SU-DHL-6 (cell line): ENCODE data around the gene SUB1.

Experiments used
- H2AFZ ChIP-seq: fragments of 200-600 bp; sonication (generic); 2 replicates; pipeline ENCODE4 v1.6.1; 2014; ENCODE audit warnings: low read depth, mild to moderate bottlenecking, moderate library complexity, mixed read lengths, antibody characterized with exemption, low read length; ENCODE audit not compliant: severe bottlenecking
- H3F3A ChIP-seq: fragments of 200-600 bp; shearing (Covaris generic); 2 replicates; pipeline ENCODE4 v1.6.0; 2016; ENCODE audit warnings: antibody characterized with exemption, mild to moderate bottlenecking; ENCODE audit not compliant: insufficient read depth
- H3K27ac ChIP-seq: fragments of 200-600 bp; sonication (generic); 2 replicates; pipeline ENCODE4 v1.5.1; 2016; ENCODE audit warnings: low read depth, mild to moderate bottlenecking, low read length, moderate library complexity, mixed read lengths
- H3K27me3 ChIP-seq: fragments of 200-600 bp; sonication (generic), shearing (Covaris generic); 2 replicates; pipeline ENCODE4 v1.6.0; 2014; ENCODE audit warnings: mild to moderate bottlenecking, low read length
- H3K36me3 ChIP-seq: fragments of 200-600 bp; sonication (generic); 2 replicates; pipeline ENCODE4 v1.6.1; 2014; ENCODE audit warnings: mild to moderate bottlenecking, low read length, mixed read lengths
- H3K4me2 ChIP-seq: fragments of 300-600, 200-600 bp; shearing (Covaris generic), sonication (generic); 2 replicates; pipeline ENCODE4 v1.6.0; 2014; ENCODE audit warnings: low read length, low read depth, mild to moderate bottlenecking; ENCODE audit not compliant: poor library complexity, severe bottlenecking
- H3K4me3 ChIP-seq: fragments of 200-600 bp; sonication (generic); 2 replicates; pipeline ENCODE4 v1.5.1; 2014; ENCODE audit warnings: antibody characterized with exemption, low read length, mild to moderate bottlenecking, mixed read lengths; ENCODE audit not compliant: insufficient read depth, poor library complexity, severe bottlenecking
- H3K79me2 ChIP-seq: fragments of 200-600 bp; sonication (generic); 2 replicates; pipeline ENCODE4 v1.6.1; 2014; ENCODE audit warnings: mild to moderate bottlenecking, low read length, moderate library complexity; ENCODE audit not compliant: insufficient read depth
- H3K9ac ChIP-seq: fragments of 200-600 bp; sonication (generic); 2 replicates; pipeline ENCODE4 v1.7.0; 2014; ENCODE audit warnings: mild to moderate bottlenecking, low read length
- H3K9me2 ChIP-seq: fragments of 200-600 bp; sonication (generic); replicated peaks from 2 replicates; pipeline ENCODE4 v1.6.1; 2014; ENCODE audit warnings: low read length; ENCODE audit not compliant: insufficient read depth
- H3K9me3 ChIP-seq: fragments of 200-600 bp; sonication (generic); 2 replicates; pipeline ENCODE4 v1.6.1; 2014; ENCODE audit warnings: low read length, mixed read lengths; ENCODE audit not compliant: insufficient read depth
- H4K20me1 ChIP-seq: fragments of 200-600 bp; sonication (generic); 2 replicates; pipeline ENCODE4 v1.6.1; 2014; ENCODE audit warnings: low read depth, mild to moderate bottlenecking, antibody characterized with exemption, low read length, moderate library complexity, mixed read lengths
- CTCF ChIP-seq: fragments of 200-600 bp; sonication (generic); IDR thresholded peaks from one replicate; pipeline ENCODE4 v1.5.1; 2017; ENCODE audit warnings: antibody characterized with exemption, mild to moderate bottlenecking, low read length, moderate library complexity; ENCODE audit not compliant: insufficient read depth, poor library complexity, severe bottlenecking
- EZH2phosphoT487 ChIP-seq: fragments of 200-600 bp; sonication (generic), shearing (Covaris generic); conservative IDR thresholded peaks from 2 replicates; pipeline ENCODE4 v1.6.1; 2018; ENCODE audit warnings: mild to moderate bottlenecking, antibody characterized with exemption, low read length, moderate library complexity, mixed read lengths

Gene SUB1

GRCh38 chr5:32601623-32602295 lies 16.4 kb downstream of the SUB1 start:
- no peak overlapping the region for H3K4me3 ChIP-seq
- H3K9me3 ChIP-seq, result no peaks in the 10 kb centered on the region
- H3K27me3 ChIP-seq, result no peaks in the 10 kb centered on the region
- no peaks in the 10 kb centered on the region for H3K9me2 ChIP-seq
- peaks cover 14% of the 10 kb centered on the region; the same call in 1 of the 2 replicates for H3K36me3 ChIP-seq
- H3K9ac ChIP-seq, result no peak overlapping the region
- no peak for TF ChIP-seq EZH2phosphoT487
- TF ChIP-seq CTCF, result no peak
- no peak overlapping the region for H3K4me2 ChIP-seq
- no peak overlapping the region for H3K27ac ChIP-seq
- H3F3A ChIP-seq, result no peaks in the 10 kb centered on the region
- H3K79me2 ChIP-seq, result no peaks in the 10 kb centered on the region
- no peak overlapping the region for H2AFZ ChIP-seq
- no peaks in the 10 kb centered on the region; the same call in 1 of the 2 replicates for H4K20me1 ChIP-seq

- no peak for TF ChIP-seq CTCF
- TF ChIP-seq EZH2phosphoT487, result no peak
- Histone ChIP-seq H3K27ac (no peak overlapping the region), H3K79me2 (no peaks in the 10 kb centered on the region), H3K36me3 (peaks cover 14% of the 10 kb centered on the region; the same call in 1 of the 2 replicates), H3K9ac (no peak overlapping the region), H3K9me3 (no peaks in the 10 kb centered on the region), H3F3A (no peaks in the 10 kb centered on the region), H3K4me2 (no peak overlapping the region), H3K9me2 (no peaks in the 10 kb centered on the region), H4K20me1 (no peaks in the 10 kb centered on the region), H2AFZ (no peak overlapping the region), H3K27me3 (no peaks in the 10 kb centered on the region), H3K4me3 (no peak overlapping the region)
Observed at GRCh38 chr5:32602906-32603305, 17.5 kb downstream of the SUB1 start.

GRCh38 chr5:32604800-32605765 lies 19.7 kb downstream of the SUB1 start:
- H3K36me3 ChIP-seq, result peaks cover 8% of the 10 kb centered on the region; the same call in 1 of the 2 replicates

More at GRCh38 chr5:32604800-32605765, 19.7 kb downstream of the SUB1 start:
- Histone ChIP-seq H4K20me1 (no peaks in the 10 kb centered on the region), H3K9me2 (no peaks in the 10 kb centered on the region), H3K4me2 (no peak overlapping the region), H3F3A (no peaks in the 10 kb centered on the region), H3K79me2 (no peaks in the 10 kb centered on the region), H3K9me3 (no peaks in the 10 kb centered on the region), H3K27ac (no peak overlapping the region), H3K9ac (no peak overlapping the region), H3K4me3 (no peak overlapping the region), H2AFZ (no peak overlapping the region), H3K27me3 (no peaks in the 10 kb centered on the region)
- TF ChIP-seq EZH2phosphoT487, result no peak
- no peak for TF ChIP-seq CTCF
